GM12878 (cell line): ENCODE measurements around the gene PBRM1. TPM values are rescaled to one million over a fixed set of nuclear protein-coding genes. Genes with fewer than 3 reads are reported as not detected.

Experiments used
- ATAC-seq: fragments of 200-7000 bp; cut with Tn5 transposase; 3 replicates; pipeline ENCODE4 v1.9.1; 2020; ENCODE audit warnings: mild to moderate bottlenecking, moderate library complexity
- BruUV-seq: library from RNA; stranded (reverse); fragments of 400-500 nt; replicated peaks from 2 replicates; lab custom pipeline; 2021; lab: Mats Ljungman, UMichigan
- CTCF ChIA-PET: fragments of 300-600 bp; sonication (Branson Sonifier 250); formaldehyde crosslinking; extraction: SDS; loops from one replicate; lab custom pipeline; 2021; ENCODE audit warnings: inconsistent platforms; lab: Yijun Ruan, JAX
- POLR2A ChIA-PET: fragments of 350-600 bp; formaldehyde crosslinking; extraction: SDS; loops from one replicate; lab custom pipeline; 2021; ENCODE audit warnings: inconsistent platforms; lab: Charles Lee
- RAD21 ChIA-PET: fragments of 300-600 bp; sonication (Branson Sonifier 250); formaldehyde crosslinking; loops from one replicate; lab custom pipeline; 2023; ENCODE audit warnings: antibody characterized with exemption; ENCODE audit not compliant: unreplicated experiment; lab: Charles Lee
- SMC1A ChIA-PET: fragments of 300-600 bp; sonication (Branson Sonifier 250); formaldehyde crosslinking; loops from one replicate; lab custom pipeline; 2023; ENCODE audit not compliant: unreplicated experiment, uncharacterized antibody; lab: Charles Lee
- DNase-seq: peaks from one replicate; pipeline ENCODE4 v3.0.0-alpha.2; 2011; ENCODE audit warnings: low read depth, low spot score
- FAIRE-seq: peaks from 3 replicates; lab custom pipeline; 2011; peaks lifted over from hg19 to GRCh38; lab: Jason Lieb, UNC
- H2AFZ ChIP-seq: 2 replicates; pipeline ENCODE4 v1.6.0; 2011; ENCODE audit warnings: low read depth, low read length, control low read depth; ENCODE audit not compliant: control insufficient read depth
- H3K27ac ChIP-seq: 2 replicates; pipeline ENCODE4 v1.5.1; 2011; ENCODE audit warnings: control low read depth; ENCODE audit not compliant: control insufficient read depth, insufficient read depth
- H3K27me3 ChIP-seq, 2 experiments: replicated peaks in 1 of 2; 2 replicates each; pipeline versions ENCODE4 v1.6.0 to v1.6.1; 2011; ENCODE audit warnings: low read length in 1 of 2; ENCODE audit not compliant: control insufficient read depth in 2 of 2, insufficient read depth in 2 of 2
- H3K36me3 ChIP-seq, 2 experiments: 2 replicates each; pipeline ENCODE4 v1.5.1; 2011; ENCODE audit warnings: low read length in 1 of 2; ENCODE audit not compliant: control insufficient read depth in 2 of 2, insufficient read depth in 2 of 2
- H3K4me1 ChIP-seq: 2 replicates; pipeline ENCODE4 v1.6.1; 2011; ENCODE audit warnings: mild to moderate bottlenecking, low read length, moderate library complexity, mixed read lengths; ENCODE audit not compliant: control insufficient read depth, insufficient read depth
- H3K4me2 ChIP-seq: 2 replicates; pipeline ENCODE4 v1.6.0; 2011; ENCODE audit warnings: control low read depth; ENCODE audit not compliant: control insufficient read depth, insufficient read depth
- H3K4me3 ChIP-seq: fragments of 200-600 bp; sonication (generic); 2 replicates; pipeline ENCODE4 v1.5.1; 2016
- H3K79me2 ChIP-seq: 2 replicates; pipeline ENCODE4 v1.6.0; 2011; ENCODE audit warnings: low read length; ENCODE audit not compliant: control insufficient read depth, insufficient read depth
- H3K9ac ChIP-seq: 2 replicates; pipeline ENCODE4 v1.8.0; 2011; ENCODE audit warnings: low read length, control low read depth, mixed read lengths; ENCODE audit not compliant: control insufficient read depth, insufficient read depth
- H3K9me3 ChIP-seq: replicated peaks from 3 replicates; pipeline ENCODE4 v1.5.1; 2011; ENCODE audit warnings: mild to moderate bottlenecking, low read length; ENCODE audit not compliant: control insufficient read depth, insufficient read depth
- H4K20me1 ChIP-seq: 2 replicates; pipeline ENCODE4 v1.6.0; 2011; ENCODE audit not compliant: control insufficient read depth, insufficient read depth
- ATF3 ChIP-seq: IDR thresholded peaks from 2 replicates; pipeline ENCODE4 v1.6.1; 2011; ENCODE audit warnings: low read depth, mild to moderate bottlenecking, low read length, moderate library complexity, borderline replicate concordance; ENCODE audit errors: extremely low read depth
- BCL11A ChIP-seq: IDR thresholded peaks from 2 replicates; pipeline ENCODE4 v1.6.1; 2011; ENCODE audit warnings: low read depth, low read length
- BHLHE40 ChIP-seq, 2 experiments: fragments of 450-650 bp in 1 of 2; IDR thresholded peaks; 2 replicates each; pipeline ENCODE4 v1.6.1; 2011 to 2017; ENCODE audit warnings: low read depth in 2 of 2, borderline replicate concordance in 1 of 2, improper control_type of control experiment in 1 of 2, low read length in 1 of 2, mild to moderate bottlenecking in 1 of 2
- CBX3 ChIP-seq: fragments of 200-600 bp; sonication (generic); IDR thresholded peaks from 2 replicates; pipeline ENCODE4 v1.6.1; 2016; ENCODE audit warnings: low read depth, borderline replicate concordance
- CREB1 ChIP-seq: IDR thresholded peaks from 2 replicates; pipeline ENCODE4 v1.6.1; 2012; ENCODE audit warnings: low read depth, mild to moderate bottlenecking, inconsistent platforms
- CUX1 ChIP-seq: IDR thresholded peaks from 2 replicates; pipeline ENCODE4 v1.6.1; 2012; ENCODE audit warnings: improper control_type of control experiment, low read depth, low read length; ENCODE audit not compliant: insufficient replicate concordance
- E4F1 ChIP-seq: fragments of 450-650 bp; IDR thresholded peaks from 2 replicates; pipeline ENCODE4 v1.6.1; 2018; ENCODE audit warnings: borderline replicate concordance, mild to moderate bottlenecking; ENCODE audit not compliant: partially characterized antibody
- GABPA ChIP-seq: IDR thresholded peaks from 2 replicates; pipeline ENCODE4 v1.6.1; 2014; ENCODE audit warnings: antibody characterized with exemption, low read depth, mild to moderate bottlenecking, inconsistent platforms
- JUND ChIP-seq: IDR thresholded peaks from 2 replicates; pipeline ENCODE4 v1.6.1; 2012; ENCODE audit warnings: low read depth, mild to moderate bottlenecking, low read length, improper control_type of control experiment, moderate library complexity
- MXI1 ChIP-seq: fragments of 150-350 bp; IDR thresholded peaks from 2 replicates; pipeline ENCODE4 v1.6.1; 2011; ENCODE audit warnings: low read depth, mild to moderate bottlenecking, inconsistent platforms, low read length, improper control_type of control experiment
- NR2C2 ChIP-seq: IDR thresholded peaks from 2 replicates; pipeline ENCODE4 v1.6.1; 2011; ENCODE audit warnings: borderline replicate concordance, low read depth; ENCODE audit not compliant: control insufficient read depth, insufficient read length
- SMC3 ChIP-seq: IDR thresholded peaks from 2 replicates; pipeline ENCODE4 v1.6.1; 2011; ENCODE audit warnings: low read length, improper control_type of control experiment, borderline replicate concordance
- TARDBP ChIP-seq: IDR thresholded peaks from 2 replicates; pipeline ENCODE4 v1.6.1; 2016; ENCODE audit warnings: borderline replicate concordance
- WRNIP1 ChIP-seq: IDR thresholded peaks from 2 replicates; pipeline ENCODE4 v1.6.1; 2011; ENCODE audit warnings: low read depth, low read length, improper control_type of control experiment, borderline replicate concordance
- in situ Hi-C: fragments of 300-500 bp; cut with MboI; formaldehyde crosslinking; loops from 9 replicates; pipeline ENCODE4 v1.14.3; 2018; ENCODE audit warnings: mixed read lengths
- intact Hi-C: fragments of 100-400 bp; cut with micrococcal nuclease; formaldehyde crosslinking; loops from one replicate; pipeline ENCODE4 v1.14.2; 2022; ENCODE audit not compliant: unreplicated experiment
- polyA plus RNA-seq, 11 experiments: library from polyadenylated mRNA; depleted of rRNA in 4 of 11; unstranded in 6 of 11; stranded (reverse) in 5 of 11; fragments of >200 nt; fragmentation: Nextera tagmentation in 4 of 11; fragmentation: Illumina TruSeq in 1 of 11; extraction: Ambion mirVana in 4 of 11; extraction: Trizol in 1 of 11; gene quantifications; 1 replicate in 1 of 11; 2 replicates in 10 of 11; pipeline versions ENCODE4 v1.2.1 to v1.2.3, GENCODE V29; 2011 to 2016; ENCODE audit warnings: inconsistent platforms in 2 of 11, missing spikeins in 2 of 11, low read depth in 1 of 11
- total RNA-seq, 4 experiments: library from RNA; depleted of rRNA in 3 of 4; stranded (reverse); fragments of >200 nt in 3 of 4; fragmentation: Illumina TruSeq in 1 of 4; extraction: Trizol in 1 of 4; gene quantifications; 2 replicates each; pipeline versions ENCODE4 v1.2.1 to v1.2.3, GENCODE V29; 2013 to 2021

Gene PBRM1
- total and polyA plus RNA-seq, 10 of the 15 experiments (the other 5 are each of a cell fraction or from before 2014, with no cell fraction given), result 8.9 to 88.9 (median 39.3) TPM

- ATAC-seq, result peak; percentile 23
- Histone ChIP-seq H3K4me1 (peaks cover 17% of the 10 kb centered on the region), H3K4me2 (peak overlapping the region; percentile 88), H3K9me3 (no peaks in the 10 kb centered on the region), H4K20me1 (no peaks in the 10 kb centered on the region), H2AFZ (no peak overlapping the region), H3K36me3 (peaks cover 0 to 18% of the 10 kb centered on the region in 2 experiments; a peak in 3 of 4 replicates), H3K4me3 (peak overlapping the region; percentile 48; the same call in 1 of the 2 replicates), H3K79me2 (peaks cover 74% of the 10 kb centered on the region), H3K27me3 (no peaks in the 10 kb centered on the region), H3K9ac (no peak overlapping the region; the same call in 1 of the 2 replicates), H3K27ac (peak overlapping the region; percentile 75)
- intact Hi-C loops (loop anchor here (10.0 kb wide), 1 partner anchor 227 kb away; the partner anchor contains the start of genes NISCH and TNNC1), in situ Hi-C loops (no loop called here)
- ChIA-PET SMC1A (interaction anchor here (1.1 to 1.4 kb wide), 2 partner anchors 11 to 120 kb away, joined by 4 read pairs; no protein-coding TSS in a partner anchor), RAD21 (interaction anchor here (1.0 to 1.5 kb wide), 3 partner anchors 93 to 270 kb away, joined by 3 to 5 read pairs (median 3); no protein-coding TSS in a partner anchor), POLR2A (interaction anchor here (0.7 to 1.6 kb wide), 3 partner anchors 10 to 295 kb away, joined by 3 to 5 read pairs (median 5); no protein-coding TSS in a partner anchor), CTCF (interaction anchor here (0.8 to 2.2 kb wide), 4 partner anchors 11 to 233 kb away, joined by 3 to 9 read pairs (median 4); no protein-coding TSS in a partner anchor)
- FAIRE-seq, result peak; percentile 80
- DNase-seq, result no peak
- no TSS peak for BruUV-seq
- TF ChIP-seq ATF3 (no peak), BHLHE40 (IDR thresholded peaks at IDR 0.05; ENCODE audit: borderline replicate concordance in 1 of 2, low read depth in 2 of 2, low read length in 1 of 2) (peak; percentile 57 to 66; a peak in 2 of 4 replicates), NR2C2 (no peak), JUND (no peak), GABPA (no peak), CBX3 (no peak), E4F1 (no peak), MXI1 (peak; percentile 71; the same call in 1 of the 2 replicates), TARDBP (no peak), CREB1 (no peak), CUX1 (no peak), SMC3 (peak; percentile 43; the same call in 1 of the 2 replicates), BCL11A (peak; percentile 27; the same call in 1 of the 2 replicates), WRNIP1 (no peak)
Observed at GRCh38 chr3:52682016-52682415, 3.7 kb downstream of the PBRM1 start.
